ENCODE measurements around the gene C2orf92.

- no peak for TF ChIP-seq MYC (IDR thresholded peaks at IDR 0.05; ENCODE audit: borderline replicate concordance, low read length)
- no peak for TF ChIP-seq JUNB (IDR thresholded peaks at IDR 0.05)
- no peak for TF ChIP-seq POLR2A (IDR thresholded peaks at IDR 0.05; ENCODE audit: low read length)
- TF ChIP-seq CTCF (IDR thresholded peaks at IDR 0.05) = no peak
- TF ChIP-seq E2F6 (IDR thresholded peaks at IDR 0.05; ENCODE audit: borderline replicate concordance, low read depth) = no peak
- TF ChIP-seq RAD21 (conservative IDR thresholded peaks at IDR 0.05 in 1 of 2, IDR thresholded peaks at IDR 0.05 in 1 of 2) = no peak
- no peak for TF ChIP-seq KDM5A (IDR thresholded peaks at IDR 0.05)
Measured at GRCh38 chr2:97723156-97724072, 53.9 kb downstream of the C2orf92 start.
